Ishikawa (cell line): Measurements from ENCODE around the gene ERN2.

Source experiments
- RAD21 ChIP-seq: IDR thresholded peaks from 2 replicates; pipeline ENCODE4 v1.6.1; 2012; ENCODE audit warnings: low read depth
- REST ChIP-seq: IDR thresholded peaks from 2 replicates; pipeline ENCODE4 v1.6.1; 2012; ENCODE audit warnings: low read depth, mild to moderate bottlenecking
- TCF12 ChIP-seq: IDR thresholded peaks from 2 replicates; pipeline ENCODE4 v1.6.1; 2012; ENCODE audit warnings: low read depth
- TEAD4 ChIP-seq: IDR thresholded peaks from 2 replicates; pipeline ENCODE4 v1.6.1; 2012
- YY1 ChIP-seq: IDR thresholded peaks from 2 replicates; pipeline ENCODE4 v1.6.1; 2012; ENCODE audit warnings: low read depth
- TF ChIP-seq, protein P1 (sequence below): IDR thresholded peaks from 2 replicates; pipeline ENCODE4 v1.6.1; 2012

- no peak for TF ChIP-seq RAD21
- TF ChIP-seq YY1: no peak
- TF ChIP-seq, protein P1, sequence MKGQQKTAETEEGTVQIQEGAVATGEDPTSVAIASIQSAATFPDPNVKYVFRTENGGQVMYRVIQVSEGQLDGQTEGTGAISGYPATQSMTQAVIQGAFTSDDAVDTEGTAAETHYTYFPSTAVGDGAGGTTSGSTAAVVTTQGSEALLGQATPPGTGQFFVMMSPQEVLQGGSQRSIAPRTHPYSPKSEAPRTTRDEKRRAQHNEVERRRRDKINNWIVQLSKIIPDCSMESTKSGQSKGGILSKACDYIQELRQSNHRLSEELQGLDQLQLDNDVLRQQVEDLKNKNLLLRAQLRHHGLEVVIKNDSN: no peak
- TF ChIP-seq TEAD4: no peak
- no peak for TF ChIP-seq REST
- TF ChIP-seq TCF12: no peak
Observed at GRCh38 chr16:23700509-23700908, 12.5 kb downstream of the ERN2 start.
